Right atrium auricular region (tissue), 2 donors: ENCODE measurements around the gene APOL2. TPM values are rescaled to one million over a fixed set of nuclear protein-coding genes. Genes with fewer than 3 reads are reported as not detected.
"Not testable (repeated sequence)": the region's sequence is repeated elsewhere in the genome, so short reads cannot be mapped to it uniquely, and the experiment has no call there.

Experiments
- DNase-seq: peaks from one replicate; pipeline ENCODE4 v3.0.0-alpha.2; 2019; ENCODE audit warnings: low spot score
- H3K27ac ChIP-seq, 2 donors: fragments of 200-600 bp; sonication (generic); 1 replicate in 1 of 2; 2 replicates in 1 of 2; pipeline ENCODE4 v1.5.1; 2016 to 2019
- H3K27me3 ChIP-seq, 2 donors: fragments of 200-600 bp; sonication (generic); one replicate each; pipeline versions ENCODE4 v1.5.1 to v1.6.0; 2017 to 2019
- H3K36me3 ChIP-seq: fragments of 200-600 bp; sonication (generic); one replicate; pipeline ENCODE4 v1.5.1; 2016
- H3K4me1 ChIP-seq, 2 donors: fragments of 200-600 bp; sonication (generic); one replicate each; pipeline versions ENCODE4 v1.5.1 to v1.6.0; 2017 to 2019
- H3K4me3 ChIP-seq, 2 donors: fragments of 200-600 bp; sonication (generic); 1 replicate in 1 of 2; 2 replicates in 1 of 2; pipeline ENCODE4 v1.5.1; 2017 to 2019; ENCODE audit warnings: mild to moderate bottlenecking in 1 of 2, moderate library complexity in 1 of 2
- H3K9me3 ChIP-seq, 2 donors: fragments of 200-600 bp; sonication (generic); one replicate each; pipeline ENCODE4 v1.5.1; 2019
- total RNA-seq, 2 donors: library from RNA; depleted of rRNA; stranded (reverse); fragments of >200 nt; gene quantifications; one replicate each; pipeline ENCODE4 v1.1.0, GENCODE V29; 2016
- TF ChIP-seq, protein P1 (sequence below), 2 donors: fragments of 200-600 bp; sonication (generic); IDR thresholded peaks; one replicate each; pipeline ENCODE4 v1.5.1; 2019; ENCODE audit warnings: antibody characterized with exemption in 2 of 2

APOL2 gene
- total RNA-seq, 2 donors from 2014 or later, result 25.4 to 25.7 TPM

DNA sequence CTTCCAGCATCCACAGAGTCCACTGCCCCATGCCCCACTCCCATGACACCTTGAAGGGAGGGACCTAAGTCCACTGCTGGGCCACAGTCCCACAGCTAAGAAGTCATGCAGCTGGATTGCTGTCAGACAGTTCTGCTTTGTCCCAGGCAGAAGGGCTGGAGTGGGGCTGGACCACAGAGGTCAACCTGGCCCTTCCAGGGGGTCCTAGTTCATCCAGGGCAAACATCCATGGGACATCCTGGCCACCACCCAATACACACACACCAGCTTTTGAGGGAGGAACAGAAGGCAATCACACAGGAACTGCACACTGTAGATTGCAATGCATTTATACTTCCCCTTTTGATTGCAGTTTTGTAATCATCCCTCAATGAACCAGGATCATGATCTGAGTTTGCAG is 26.4 kb downstream of the APOL2 start:
- Histone ChIP-seq H3K4me1 (peaks cover 0 to 4% of the 10 kb centered on the region in 2 donors), H3K27me3 (no peaks in the 10 kb centered on the region), H3K4me3 (no peak overlapping the region), H3K9me3 (no peaks in the 10 kb centered on the region), H3K27ac (no peak overlapping the region), H3K36me3 (no peaks in the 10 kb centered on the region)
- DNase-seq, result no peak
- TF ChIP-seq, protein P1, sequence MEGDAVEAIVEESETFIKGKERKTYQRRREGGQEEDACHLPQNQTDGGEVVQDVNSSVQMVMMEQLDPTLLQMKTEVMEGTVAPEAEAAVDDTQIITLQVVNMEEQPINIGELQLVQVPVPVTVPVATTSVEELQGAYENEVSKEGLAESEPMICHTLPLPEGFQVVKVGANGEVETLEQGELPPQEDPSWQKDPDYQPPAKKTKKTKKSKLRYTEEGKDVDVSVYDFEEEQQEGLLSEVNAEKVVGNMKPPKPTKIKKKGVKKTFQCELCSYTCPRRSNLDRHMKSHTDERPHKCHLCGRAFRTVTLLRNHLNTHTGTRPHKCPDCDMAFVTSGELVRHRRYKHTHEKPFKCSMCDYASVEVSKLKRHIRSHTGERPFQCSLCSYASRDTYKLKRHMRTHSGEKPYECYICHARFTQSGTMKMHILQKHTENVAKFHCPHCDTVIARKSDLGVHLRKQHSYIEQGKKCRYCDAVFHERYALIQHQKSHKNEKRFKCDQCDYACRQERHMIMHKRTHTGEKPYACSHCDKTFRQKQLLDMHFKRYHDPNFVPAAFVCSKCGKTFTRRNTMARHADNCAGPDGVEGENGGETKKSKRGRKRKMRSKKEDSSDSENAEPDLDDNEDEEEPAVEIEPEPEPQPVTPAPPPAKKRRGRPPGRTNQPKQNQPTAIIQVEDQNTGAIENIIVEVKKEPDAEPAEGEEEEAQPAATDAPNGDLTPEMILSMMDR (IDR thresholded peaks at IDR 0.05), result no peak

DNA sequence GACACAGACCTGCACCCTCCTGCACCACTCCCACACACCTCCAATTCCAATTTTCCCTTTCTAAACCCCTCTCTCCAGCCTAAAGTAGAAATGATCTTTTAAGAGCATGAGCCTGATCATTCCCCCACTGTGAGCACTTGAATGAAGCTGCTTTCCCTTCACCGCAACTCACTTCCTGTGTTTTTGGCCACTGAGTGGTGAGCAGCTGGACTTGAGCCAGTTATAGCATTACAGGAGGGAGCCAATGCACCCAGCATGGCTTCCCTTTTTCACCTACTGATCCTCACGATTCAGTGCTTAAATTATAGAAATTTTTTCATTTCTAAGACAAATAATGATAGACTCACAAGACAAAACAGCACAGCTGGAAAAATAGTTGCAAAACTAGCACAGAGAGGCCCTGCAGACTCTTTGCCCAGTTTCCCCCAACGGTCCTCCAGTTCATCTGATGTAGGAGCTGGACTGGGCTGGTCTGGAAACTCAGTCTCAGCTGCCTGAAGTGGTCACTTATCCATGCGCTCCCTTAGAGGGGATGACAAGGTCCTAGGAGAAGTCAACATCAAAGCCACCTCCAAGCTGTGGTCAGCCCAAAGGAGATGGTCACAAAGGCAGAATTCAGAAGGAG is 28.0 kb downstream of the APOL2 start:
- Histone ChIP-seq H3K4me1 (peaks cover 0 to 4% of the 10 kb centered on the region in 2 donors), H3K27ac (no peak overlapping the region), H3K27me3 (no peaks in the 10 kb centered on the region), H3K4me3 (no peak overlapping the region), H3K36me3 (no peaks in the 10 kb centered on the region), H3K9me3 (no peaks in the 10 kb centered on the region)
- TF ChIP-seq, protein P1 (IDR thresholded peaks at IDR 0.05), result no peak
- DNase-seq, result no peak

DNA sequence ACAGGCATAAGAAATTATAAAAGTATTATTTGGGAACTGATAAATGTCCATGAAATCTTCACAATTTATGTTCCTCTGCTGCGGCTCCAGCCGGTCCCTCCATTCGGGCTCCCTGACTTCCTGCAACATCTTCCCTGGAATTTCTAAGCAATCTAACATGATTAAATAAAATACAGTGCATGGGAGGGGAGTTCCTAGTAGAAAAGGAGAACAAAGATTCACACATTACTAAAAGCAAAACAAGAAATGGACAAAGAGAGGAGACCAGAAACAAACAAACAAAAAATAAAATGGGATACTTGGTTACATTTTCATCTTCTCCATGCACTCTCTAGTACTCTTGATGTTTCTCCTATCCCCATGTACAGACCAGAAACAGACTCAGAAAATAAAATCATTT is 29.1 kb downstream of the APOL2 start:
- no peaks in the 10 kb centered on the region for H3K9me3 ChIP-seq
- DNase-seq, result no peak
- peaks cover 0 to 4% of the 10 kb centered on the region in 2 donors for H3K4me1 ChIP-seq
- no peak overlapping the region for H3K27ac ChIP-seq
- TF ChIP-seq, protein P1 (IDR thresholded peaks at IDR 0.05), result no peak
- H3K4me3 ChIP-seq, result no peak overlapping the region
- no peaks in the 10 kb centered on the region for H3K27me3 ChIP-seq
- no peaks in the 10 kb centered on the region for H3K36me3 ChIP-seq

DNA sequence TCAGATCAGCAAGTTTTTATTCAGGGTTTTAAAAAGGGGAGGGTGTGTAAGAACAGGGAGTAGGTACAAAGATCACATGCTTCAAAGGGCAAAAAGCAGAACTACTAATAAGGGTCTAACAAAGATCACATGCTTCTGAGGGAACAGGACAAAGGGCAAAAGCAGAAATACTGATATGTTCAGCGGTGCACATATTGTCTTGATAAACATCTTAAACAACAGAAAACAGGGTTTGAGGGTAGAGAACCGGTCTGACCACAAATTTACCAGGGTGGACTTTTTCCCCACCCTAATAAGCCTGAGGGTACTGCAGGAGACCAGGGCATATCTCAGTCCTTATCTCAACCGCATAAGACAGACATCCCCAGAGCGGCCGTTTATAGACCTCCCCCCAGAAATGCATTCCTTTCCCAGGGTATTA is 29.8 kb downstream of the APOL2 start:
- not testable (repeated sequence) for H3K27me3 ChIP-seq, H3K36me3 ChIP-seq, H3K9me3 ChIP-seq, H3K4me3 ChIP-seq, H3K27ac ChIP-seq, DNase-seq, H3K4me1 ChIP-seq

DNA sequence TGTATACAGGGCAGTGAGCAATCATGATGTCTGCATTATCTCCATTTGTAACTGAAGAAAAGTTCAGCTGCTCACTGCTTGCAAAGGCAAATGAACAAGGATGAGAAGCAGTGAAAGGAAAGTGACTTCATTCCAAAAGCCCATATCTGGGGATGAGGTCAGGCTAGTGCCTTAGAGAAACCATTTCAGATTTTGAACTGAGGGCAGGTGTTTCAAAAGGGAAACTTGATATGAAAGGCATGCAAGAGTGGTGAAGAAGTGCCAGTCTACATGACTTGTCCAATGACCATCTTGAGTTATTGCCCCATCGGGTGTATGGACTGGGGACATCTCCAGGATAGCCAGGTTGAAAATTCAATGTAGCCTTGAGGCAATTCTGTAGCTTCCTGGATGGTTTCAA is 30.4 kb downstream of the APOL2 start:
- Histone ChIP-seq H3K27ac (no peak overlapping the region), H3K4me1 (peaks cover 0 to 4% of the 10 kb centered on the region in 2 donors)

DNA sequence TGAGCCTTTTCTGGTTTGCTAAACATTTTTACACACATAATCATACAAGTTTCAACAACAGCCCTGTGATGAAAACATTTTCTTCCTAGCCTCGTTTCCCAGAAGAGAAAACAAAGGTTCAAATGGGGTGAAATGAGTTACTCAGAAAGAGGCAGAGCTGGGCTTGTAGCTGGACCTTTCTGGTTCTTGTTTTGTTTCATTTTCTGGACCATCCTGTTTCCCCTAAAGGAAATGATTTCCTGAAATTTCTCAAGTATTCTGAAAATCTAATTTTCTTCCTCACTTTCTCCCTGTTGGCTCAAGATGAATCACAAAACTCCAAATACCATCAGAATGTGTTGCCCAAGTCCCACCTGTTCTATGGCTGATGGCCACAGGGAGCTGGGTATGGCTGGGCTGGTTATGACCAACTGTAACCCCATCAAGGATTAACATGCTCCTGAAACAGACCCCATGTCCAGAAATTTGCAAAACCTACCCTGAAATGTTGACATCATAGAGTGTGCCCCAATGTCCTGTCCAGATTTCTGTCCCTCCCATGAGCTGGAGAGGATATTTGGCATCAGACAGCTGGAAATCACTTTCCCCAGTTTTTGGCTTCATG is 31.1 kb downstream of the APOL2 start:
- no peak overlapping the region for H3K27ac ChIP-seq
- peaks cover 0 to 4% of the 10 kb centered on the region in 2 donors for H3K4me1 ChIP-seq
- no peak overlapping the region for H3K4me3 ChIP-seq
- DNase-seq, result no peak
- no peaks in the 10 kb centered on the region for H3K9me3 ChIP-seq
- H3K27me3 ChIP-seq, result no peaks in the 10 kb centered on the region
- TF ChIP-seq, protein P1 (IDR thresholded peaks at IDR 0.05), result no peak
- no peaks in the 10 kb centered on the region for H3K36me3 ChIP-seq

More for the DNA sequence above, 30.4 kb downstream of the APOL2 start:
- no peaks in the 10 kb centered on the region for H3K27me3 ChIP-seq
- DNase-seq, result no peak
- no peak overlapping the region for H3K4me3 ChIP-seq
- TF ChIP-seq, protein P1 (IDR thresholded peaks at IDR 0.05), result no peak
- no peaks in the 10 kb centered on the region for H3K9me3 ChIP-seq
- no peaks in the 10 kb centered on the region for H3K36me3 ChIP-seq
